Activated CD4-positive, alpha-beta T cell treated with anti-CD3 and anti-CD28 coated beads, Interleukin-2, amount 50 U/mL, for 16 hours (primary cell): Measurements from ENCODE around the gene PPP1R1C.

Experiments
- DNase-seq: peaks from one replicate; pipeline ENCODE4 v3.0.0-alpha.2; 2020

PPP1R1C gene

GRCh38 chr2:182117196-182117595, 131.5 kb downstream of the PPP1R1C start:
- no peak for DNase-seq

- no peak for DNase-seq
These were observed 143.4 kb downstream of the PPP1R1C start for GRCh38 chr2:182128821-182129707.

DNA sequence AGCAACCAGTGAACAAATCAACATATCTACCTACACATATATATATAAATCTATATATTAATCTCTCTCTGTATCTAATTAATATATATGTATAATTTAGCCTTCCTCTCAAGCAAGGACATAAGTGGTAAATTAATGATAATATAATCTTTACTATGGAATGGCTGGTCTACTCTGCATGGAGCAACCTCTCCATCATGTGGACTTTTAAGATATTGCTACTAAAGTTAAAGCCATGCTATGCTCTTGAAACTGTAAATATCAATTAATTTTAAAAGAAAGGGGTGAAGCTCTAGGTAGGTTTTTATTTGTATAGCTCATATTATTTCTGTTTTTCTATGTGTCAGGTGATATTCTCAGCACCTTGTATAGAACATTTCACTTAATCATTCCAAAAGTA, 147.0 kb downstream of the PPP1R1C start:
- no peak for DNase-seq

DNA sequence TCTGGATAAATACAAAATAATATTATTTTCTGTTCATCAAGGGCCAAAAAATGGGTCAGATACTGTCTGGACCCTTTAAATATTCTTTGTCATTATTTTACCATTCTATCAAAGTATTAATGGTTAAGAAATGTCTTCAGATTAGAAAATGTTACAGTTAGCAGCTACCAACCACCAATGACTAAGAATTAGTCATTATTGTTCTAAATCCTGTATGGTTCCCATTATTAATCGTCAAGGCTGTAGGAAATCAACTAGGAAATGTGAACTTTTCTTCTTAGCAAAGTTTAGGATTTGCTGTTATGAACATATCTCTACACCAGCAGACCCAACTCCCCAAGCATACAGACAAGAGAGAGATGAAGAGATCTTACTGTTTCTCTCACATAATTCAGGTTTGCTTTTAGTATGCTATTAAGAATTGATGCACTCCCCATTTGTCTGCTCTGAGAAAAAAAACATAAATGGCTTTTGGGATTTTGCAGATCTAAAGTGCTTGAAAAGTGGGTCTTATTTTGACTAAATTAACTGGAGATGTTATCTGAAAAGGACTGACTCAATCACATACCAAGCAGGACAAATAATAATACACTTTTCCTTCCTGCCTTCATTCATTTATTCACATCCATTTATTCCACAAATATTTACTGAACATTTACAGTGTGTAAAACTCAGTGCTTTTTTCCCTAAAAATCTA, 147.7 kb downstream of the PPP1R1C start:
- no peak for DNase-seq

- DNase-seq, result no peak
These were observed 148.5 kb downstream of the PPP1R1C start for GRCh38 chr2:182134201-182134600.

GRCh38 chr2:182142062-182142461, 156.4 kb downstream of the PPP1R1C start:
- no peak for DNase-seq

DNA sequence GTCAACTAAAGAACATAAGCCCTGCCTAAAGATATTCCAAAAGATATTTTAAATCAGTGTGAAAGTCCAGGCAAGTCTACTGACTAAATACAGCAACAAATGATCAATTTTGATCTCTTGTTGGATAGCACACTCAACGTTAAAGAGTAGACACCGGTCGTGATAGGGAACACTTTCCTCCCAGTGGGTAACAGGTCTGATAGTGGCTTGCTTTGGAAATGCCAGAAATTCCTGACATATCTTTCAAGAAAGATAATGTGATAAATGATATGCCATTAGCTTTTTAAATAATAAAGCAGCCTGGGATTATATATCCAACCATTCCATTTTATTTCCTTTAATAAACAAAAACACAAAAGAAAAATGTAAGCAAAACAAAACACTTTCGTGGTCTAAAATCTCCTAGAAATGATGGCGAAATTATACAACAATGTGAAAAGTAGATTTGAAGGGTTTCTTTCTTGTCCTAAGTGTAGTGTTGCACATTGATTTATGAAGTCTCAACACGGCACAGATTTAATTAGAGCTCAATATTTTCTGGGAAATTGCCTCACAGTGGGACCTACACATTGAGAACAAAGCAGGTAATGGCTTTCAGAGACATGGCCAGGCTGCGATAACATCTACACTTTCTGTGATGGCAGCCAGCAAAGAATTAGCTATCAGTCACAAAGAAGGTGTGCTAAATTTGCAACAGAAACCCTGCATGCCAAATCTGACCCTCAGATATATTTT, 158.6 kb downstream of the PPP1R1C start:
- DNase-seq, result no peak

DNA sequence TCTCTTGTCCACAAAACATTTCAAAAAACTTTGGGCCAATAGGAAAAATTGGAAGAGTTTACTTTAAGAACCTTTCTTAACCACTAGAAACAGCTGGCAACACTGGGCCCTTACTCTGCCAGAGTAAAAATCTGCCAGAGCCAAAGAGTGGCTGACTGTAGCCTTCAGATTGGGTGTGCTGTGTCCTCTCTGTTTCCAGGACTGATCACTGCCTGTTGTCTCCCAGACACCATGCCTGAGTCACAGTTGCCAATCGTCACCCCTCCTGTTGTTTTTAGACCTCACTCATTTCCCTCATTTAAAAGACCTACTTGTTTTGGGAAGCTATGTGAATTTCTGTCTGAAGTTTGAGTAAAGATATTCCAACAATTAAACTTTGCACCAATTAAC, 159.1 kb downstream of the PPP1R1C start:
- DNase-seq, result no peak

- DNase-seq, result no peak
These were observed 162.7 kb downstream of the PPP1R1C start for GRCh38 chr2:182148344-182148743.

- DNase-seq, result no peak
These were observed 178.2 kb downstream of the PPP1R1C start for GRCh38 chr2:182163878-182164277.

GRCh38 chr2:182164686-182165085, 179.0 kb downstream of the PPP1R1C start:
- DNase-seq, result no peak

DNA sequence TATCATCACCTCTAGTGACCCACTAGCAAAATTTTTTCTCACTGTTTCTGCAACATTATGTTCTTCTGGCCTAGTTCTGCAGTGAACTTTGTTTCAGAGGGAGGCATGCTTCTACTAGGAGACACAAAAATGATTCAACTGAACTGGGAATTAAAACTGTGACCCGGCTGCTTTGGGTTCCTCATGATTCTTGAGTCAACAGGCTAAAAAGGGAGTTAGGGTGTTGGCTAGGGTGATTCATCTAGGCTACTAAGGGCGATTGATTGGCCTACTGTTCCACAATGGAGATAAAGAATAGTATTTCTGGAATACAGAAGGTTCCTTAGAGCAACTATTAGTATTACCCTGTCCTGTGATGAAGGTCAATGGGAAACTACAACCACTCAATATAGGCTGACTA, 179.5 kb downstream of the PPP1R1C start:
- no peak for DNase-seq

DNA sequence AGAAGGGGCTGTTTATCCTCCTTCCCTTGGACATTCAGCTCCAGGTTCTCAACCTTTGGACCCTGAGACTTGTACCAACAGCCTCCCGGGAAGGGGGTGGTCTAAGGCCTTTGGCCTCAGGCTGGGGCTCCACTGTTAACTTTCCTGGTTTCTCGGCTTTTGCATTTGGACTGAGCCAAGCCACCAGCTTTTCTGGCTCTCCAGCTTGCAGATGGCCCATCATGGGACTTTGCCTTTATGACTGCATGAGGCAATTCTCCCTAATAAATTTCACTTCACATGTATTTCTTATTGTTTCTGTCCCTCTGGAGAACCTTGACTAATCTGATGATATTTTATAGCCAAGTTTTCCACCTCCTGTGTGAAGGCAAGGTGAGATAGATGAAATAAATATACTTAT, 180.8 kb downstream of the PPP1R1C start:
- no peak for DNase-seq

- no peak for DNase-seq
These were observed 181.2 kb downstream of the PPP1R1C start for GRCh38 chr2:182166841-182167240.
